GM21825 (cell line): ENCODE results near the gene PELI3.
"Not testable (repeated sequence)": the region's sequence is repeated elsewhere in the genome, so short reads cannot be mapped to it uniquely, and the experiment has no call there.

ENCODE experiments used
- ATAC-seq: cut with Tn5 transposase; IDR thresholded peaks from one replicate; pipeline ENCODE4 v1.9.1; 2021; ENCODE audit warnings: mild to moderate bottlenecking, moderate library complexity; ENCODE audit not compliant: unreplicated experiment

Gene PELI3

GRCh38 chr11:66443602-66444001, 23.1 kb upstream of the PELI3 start:
- no peak for ATAC-seq

GRCh38 chr11:66447012-66447411, 19.7 kb upstream of the PELI3 start:
- ATAC-seq, result no peak

- no peak for ATAC-seq
Observed at GRCh38 chr11:66448523-66448922, 18.2 kb upstream of the PELI3 start.

- ATAC-seq, result no peak
Observed at GRCh38 chr11:66450560-66450959, 16.1 kb upstream of the PELI3 start.

- no peak for ATAC-seq
Observed at GRCh38 chr11:66451663-66452062, 15.0 kb upstream of the PELI3 start.

GRCh38 chr11:66454247-66454646, 12.5 kb upstream of the PELI3 start:
- ATAC-seq, result no peak

GRCh38 chr11:66454828-66455227, 11.9 kb upstream of the PELI3 start:
- ATAC-seq, result no peak

- no peak for ATAC-seq
Observed at GRCh38 chr11:66457826-66458225, 8.9 kb upstream of the PELI3 start.

- no peak for ATAC-seq
Observed at GRCh38 chr11:66459138-66459778, 7.4 kb upstream of the PELI3 start.

- no peak for ATAC-seq
Observed at GRCh38 chr11:66462010-66462409, 4.7 kb upstream of the PELI3 start.

GRCh38 chr11:66462911-66463310, 3.8 kb upstream of the PELI3 start:
- ATAC-seq, result no peak

- not testable (repeated sequence) for ATAC-seq
Observed at GRCh38 chr11:66464116-66464515, 2.6 kb upstream of the PELI3 start.

- ATAC-seq, result no peak
Observed at GRCh38 chr11:66464916-66465315, 1.8 kb upstream of the PELI3 start.

- no peak for ATAC-seq
Observed at GRCh38 chr11:66465373-66466224, 1.1 kb upstream of the PELI3 start.

GRCh38 chr11:66467034-66467659, 442 bp downstream of the PELI3 start:
- ATAC-seq, result peak; percentile 28

- no peak for ATAC-seq
Observed at GRCh38 chr11:66467756-66468155, 1.1 kb downstream of the PELI3 start.

- ATAC-seq, result no peak
Observed at GRCh38 chr11:66468691-66469090, 2.0 kb downstream of the PELI3 start.

- no peak for ATAC-seq
Observed at GRCh38 chr11:66469441-66469840, 2.7 kb downstream of the PELI3 start.

- ATAC-seq, result no peak
Observed at GRCh38 chr11:66470015-66470414, 3.3 kb downstream of the PELI3 start.

GRCh38 chr11:66471142-66471541, 4.4 kb downstream of the PELI3 start:
- ATAC-seq, result no peak

GRCh38 chr11:66472054-66472453, 5.3 kb downstream of the PELI3 start:
- no peak for ATAC-seq

- ATAC-seq, result no peak
Observed at GRCh38 chr11:66473167-66473566, 6.5 kb downstream of the PELI3 start.
